CD4-positive, alpha-beta T cell treated with Interleukin-17A for 4 hours (primary cell): ENCODE measurements around the gene ZNF554.
"Not testable (repeated sequence)": the region's sequence is repeated elsewhere in the genome, so short reads cannot be mapped to it uniquely, and the experiment has no call there.

Source experiments
- DNase-seq: peaks from one replicate; pipeline ENCODE4 v3.0.0-alpha.2; 2020; ENCODE audit warnings: mixed read lengths

ZNF554 gene

GRCh38 chr19:2808129-2808941 lies 11.3 kb upstream of the ZNF554 start:
- no peak for DNase-seq

GRCh38 chr19:2809387-2810140 lies 10.1 kb upstream of the ZNF554 start:
- DNase-seq, result no peak

- no peak for DNase-seq
Measured at GRCh38 chr19:2810141-2811091, 9.3 kb upstream of the ZNF554 start.

- DNase-seq, result no peak
Measured at GRCh38 chr19:2811221-2811722, 8.4 kb upstream of the ZNF554 start.

GRCh38 chr19:2811735-2812413 lies 7.8 kb upstream of the ZNF554 start:
- no peak for DNase-seq

GRCh38 chr19:2812414-2813234 lies 7.0 kb upstream of the ZNF554 start:
- DNase-seq, result no peak

- no peak for DNase-seq
Measured at GRCh38 chr19:2813235-2814160, 6.2 kb upstream of the ZNF554 start.

GRCh38 chr19:2814426-2814825 lies 5.2 kb upstream of the ZNF554 start:
- DNase-seq, result no peak

GRCh38 chr19:2815191-2815614 lies 4.5 kb upstream of the ZNF554 start:
- no peak for DNase-seq

- no peak for DNase-seq
Measured at GRCh38 chr19:2815923-2816322, 3.7 kb upstream of the ZNF554 start.

GRCh38 chr19:2816641-2817040 lies 3.0 kb upstream of the ZNF554 start:
- no peak for DNase-seq

- DNase-seq, result not testable (repeated sequence)
Measured at GRCh38 chr19:2817237-2817829, 2.3 kb upstream of the ZNF554 start.

GRCh38 chr19:2820112-2820702 lies 539 bp downstream of the ZNF554 start:
- no peak for DNase-seq

GRCh38 chr19:2822846-2823245 lies 3.2 kb downstream of the ZNF554 start:
- no peak for DNase-seq

GRCh38 chr19:2823646-2824045 lies 4.0 kb downstream of the ZNF554 start:
- DNase-seq, result no peak

GRCh38 chr19:2824129-2824528 lies 4.5 kb downstream of the ZNF554 start:
- DNase-seq, result no peak

GRCh38 chr19:2827022-2827421 lies 7.4 kb downstream of the ZNF554 start:
- no peak for DNase-seq

GRCh38 chr19:2827840-2828489 lies 8.3 kb downstream of the ZNF554 start:
- no peak for DNase-seq
